Kidney (tissue), 14 donors: Measurements from ENCODE around the gene PPP1R3G. TPM values are rescaled to one million over a fixed set of nuclear protein-coding genes. Genes with fewer than 3 reads are reported as not detected.

Experiments
- DNase-seq, 5 donors: peaks; one replicate each; pipeline ENCODE4 v3.0.0-alpha.2; 2013 to 2020
- FAIRE-seq: peaks from 2 replicates; lab custom pipeline; 2012; peaks lifted over from hg19 to GRCh38; lab: Jason Lieb, UNC
- H3K27ac ChIP-seq, 2 donors: one replicate each; pipeline ENCODE4 v1.7.0; 2013; ENCODE audit warnings: low read depth in 2 of 2, low read length in 2 of 2, inconsistent platforms in 1 of 2
- H3K27me3 ChIP-seq: one replicate; pipeline ENCODE4 v1.7.1; 2013; ENCODE audit warnings: low read length, inconsistent platforms; ENCODE audit not compliant: control insufficient read depth, insufficient read depth
- H3K36me3 ChIP-seq, 3 donors: one replicate each; pipeline versions ENCODE4 v1.7.0 to v1.7.1; 2013; ENCODE audit warnings: low read length in 3 of 3, control low read depth in 1 of 3, inconsistent platforms in 1 of 3; ENCODE audit not compliant: insufficient read depth in 3 of 3, control insufficient read depth in 2 of 3
- H3K4me1 ChIP-seq, 3 donors: one replicate each; pipeline versions ENCODE4 v1.7.0 to v1.7.1; 2013; ENCODE audit warnings: low read length in 3 of 3, inconsistent platforms in 1 of 3, low read depth in 1 of 3; ENCODE audit not compliant: control insufficient read depth in 2 of 3, insufficient read depth in 2 of 3
- H3K4me3 ChIP-seq, 3 donors: one replicate each; pipeline versions ENCODE4 v1.7.0 to v1.8.1; 2013; ENCODE audit warnings: low read length in 3 of 3, control low read depth in 1 of 3, inconsistent platforms in 1 of 3
- H3K9ac ChIP-seq, 3 donors: one replicate each; pipeline versions ENCODE4 v1.7.0 to v1.7.1; 2013; ENCODE audit warnings: low read length in 3 of 3, control low read depth in 1 of 3, inconsistent platforms in 1 of 3
- H3K9me3 ChIP-seq, 3 donors: one replicate each; pipeline versions ENCODE4 v1.7.0 to v1.7.1; 2013; ENCODE audit warnings: low read length in 3 of 3, control low read depth in 1 of 3, inconsistent platforms in 1 of 3; ENCODE audit not compliant: control insufficient read depth in 2 of 3, insufficient read depth in 1 of 3
- CTCF ChIP-seq: IDR thresholded peaks from 3 replicates; pipeline ENCODE4 v1.5.1; 2012; ENCODE audit warnings: mild to moderate bottlenecking, moderate library complexity, borderline replicate concordance; ENCODE audit not compliant: insufficient read depth; ENCODE audit errors: extremely low read depth
- intact Hi-C: fragments of 100-400 bp; cut with DNase I; formaldehyde crosslinking; loops from one replicate; pipeline ENCODE4 v1.11.1; 2022
- polyA plus RNA-seq: library from polyadenylated mRNA; stranded (reverse); fragments of 350-450 nt; fragmentation: Illumina TruSeq; extraction: RNeasy Lipid Tissue Mini Kit (QIAGEN cat#74804); gene quantifications from one replicate; pipeline ENCODE4 v1.2.3, GENCODE V29; 2014; ENCODE audit warnings: low read depth, low replicate concordance; ENCODE audit not compliant: insufficient read depth
- total RNA-seq: library from RNA; stranded (reverse); fragmentation: NEBNext Ultra II Directional; extraction: Animal tissue kit (Norgen Biotek cat#: 25700); gene quantifications from one replicate; pipeline ENCODE4 v1.2.1, GENCODE V29; 2021
- donor health status: control.
- donor health status: control.
- donor health status: control.
- donor health status: control.
- donor health status: control.
- donor health status: DM: yes; HTN: yes; CAD: no.
- donor health status: Normal renal cell carcinoma (clear cell type).

The PPP1R3G gene
- total and polyA plus RNA-seq, 2 donors from 2014 or later: 0.49 to 1.9 TPM

DNA sequence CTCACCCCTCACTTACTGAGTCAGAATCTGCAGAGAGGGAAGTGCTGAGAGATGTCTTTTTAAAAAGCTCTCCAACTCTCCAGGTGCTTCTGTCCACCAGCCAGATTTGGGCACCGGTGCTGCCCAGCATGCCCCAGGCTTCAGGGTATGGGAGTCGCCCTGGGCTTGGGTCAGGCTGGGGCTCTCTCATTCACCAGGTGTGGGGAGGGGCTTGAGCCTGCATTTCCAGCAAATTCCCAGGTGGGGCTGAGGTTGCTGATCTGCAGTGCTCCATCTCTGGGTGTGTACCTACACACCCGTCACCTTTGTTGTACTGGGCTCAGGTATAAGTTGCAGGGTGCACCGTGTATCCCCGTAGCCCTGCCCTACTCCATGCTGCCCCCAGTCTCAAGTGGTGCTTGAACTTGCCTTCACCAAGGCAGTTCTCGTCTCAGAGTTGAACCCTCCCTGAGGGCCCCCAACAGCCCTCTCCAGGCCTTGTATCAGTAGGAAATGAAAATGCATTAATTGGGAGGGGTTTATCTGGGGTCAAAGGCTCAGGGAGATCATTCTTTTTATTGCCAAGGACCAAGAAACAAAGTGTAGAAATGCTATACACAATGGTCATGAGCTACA is 23.5 kb downstream of the PPP1R3G start:
- Histone ChIP-seq H3K9me3 (no peaks in the 10 kb centered on the region), H3K4me3 (no peak overlapping the region), H3K36me3 (peaks cover 0 to 8% (median 0%) of the 10 kb centered on the region in 3 donors), H3K4me1 (no peaks in the 10 kb centered on the region), H3K9ac (no peak overlapping the region), H3K27me3 (no peaks in the 10 kb centered on the region), H3K27ac (no peak overlapping the region)
- no peak for DNase-seq
- FAIRE-seq: no peak
- no peak for TF ChIP-seq CTCF
- intact Hi-C loops: no loop called here

GRCh38 chr6:5109436-5109835 is 24.3 kb downstream of the PPP1R3G start:
- TF ChIP-seq CTCF: no peak
- H3K27me3 ChIP-seq: no peaks in the 10 kb centered on the region
- FAIRE-seq: no peak
- H3K27ac ChIP-seq: no peak overlapping the region
- intact Hi-C loops: no loop called here
- no peak for DNase-seq
- H3K4me3 ChIP-seq: no peak overlapping the region
- H3K9ac ChIP-seq: no peak overlapping the region
- no peaks in the 10 kb centered on the region for H3K9me3 ChIP-seq
- H3K36me3 ChIP-seq: peaks cover 0 to 8% (median 0%) of the 10 kb centered on the region in 3 donors
- H3K4me1 ChIP-seq: no peaks in the 10 kb centered on the region

DNA sequence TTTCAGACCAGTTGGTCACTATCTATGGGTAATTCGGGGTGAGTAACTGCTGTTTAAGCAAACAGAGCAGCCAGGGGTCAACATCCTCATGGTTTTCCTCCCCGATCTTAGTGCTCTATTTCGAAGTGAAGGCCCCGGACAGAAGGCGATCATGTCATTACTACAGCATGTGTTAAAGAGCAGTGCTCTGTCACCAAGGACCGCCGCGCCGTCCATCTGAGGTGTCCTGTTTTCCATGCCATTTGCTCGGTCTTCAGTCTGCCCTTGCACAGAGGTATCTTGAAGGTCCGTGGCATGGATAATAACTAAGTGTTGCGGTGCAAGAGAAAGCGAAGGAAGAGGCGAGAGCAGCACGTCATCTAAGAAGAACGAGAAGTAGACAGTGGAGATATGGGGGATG is 25.1 kb downstream of the PPP1R3G start:
- no peaks in the 10 kb centered on the region for H3K4me1 ChIP-seq
- intact Hi-C loops: no loop called here
- H3K9me3 ChIP-seq: no peaks in the 10 kb centered on the region
- no peak for DNase-seq
- no peak overlapping the region for H3K27ac ChIP-seq
- H3K27me3 ChIP-seq: no peaks in the 10 kb centered on the region
- peaks cover 0 to 8% (median 0%) of the 10 kb centered on the region in 3 donors for H3K36me3 ChIP-seq
- no peak overlapping the region for H3K4me3 ChIP-seq
- no peak overlapping the region for H3K9ac ChIP-seq
- FAIRE-seq: no peak
- no peak for TF ChIP-seq CTCF

DNA sequence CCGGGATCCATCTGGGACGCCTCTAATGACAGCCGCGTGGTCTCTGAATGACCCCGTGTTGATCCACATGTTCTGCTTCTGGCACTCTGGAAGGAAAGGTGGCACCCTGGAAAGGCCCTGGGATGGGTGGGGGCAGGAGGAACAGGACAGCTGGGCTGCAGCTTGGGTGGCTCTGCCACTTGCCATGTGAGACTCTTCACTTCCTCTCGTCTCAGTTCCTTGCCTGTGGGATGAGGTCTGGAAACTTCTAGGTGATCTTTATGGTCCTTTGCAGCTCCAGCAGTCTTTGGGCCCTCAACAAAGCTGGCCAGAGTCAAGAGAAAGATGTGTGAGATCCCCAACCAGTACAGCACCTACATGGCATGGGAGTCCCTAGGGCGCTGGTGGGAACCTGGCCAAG is 26.5 kb downstream of the PPP1R3G start:
- no peak overlapping the region for H3K27ac ChIP-seq
- FAIRE-seq (no peak), DNase-seq (no peak)
- peaks cover 0 to 8% (median 0%) of the 10 kb centered on the region in 3 donors for H3K36me3 ChIP-seq
- H3K4me3 ChIP-seq: no peak overlapping the region
- no peak overlapping the region for H3K9ac ChIP-seq
- no peaks in the 10 kb centered on the region for H3K9me3 ChIP-seq
- no peaks in the 10 kb centered on the region for H3K4me1 ChIP-seq
- no peaks in the 10 kb centered on the region for H3K27me3 ChIP-seq
- TF ChIP-seq CTCF: no peak
- intact Hi-C loops: no loop called here
